Fibroblast of the conjunctiva (primary cell): Measurements from ENCODE around the gene DIPK1A.

Experiments
- DNase-seq: peaks from one replicate; pipeline ENCODE4 v3.0.0-alpha.2; 2010; ENCODE audit warnings: low read depth

Gene DIPK1A

GRCh38 chr1:92877792-92878191 lies 83.5 kb downstream of the DIPK1A start:
- peak; percentile 1 for DNase-seq

- no peak for DNase-seq
These were observed 84.1 kb downstream of the DIPK1A start for GRCh38 chr1:92877081-92877711.

GRCh38 chr1:92876351-92876750 lies 84.9 kb downstream of the DIPK1A start:
- no peak for DNase-seq

- no peak for DNase-seq
These were observed 86.3 kb downstream of the DIPK1A start for GRCh38 chr1:92874987-92875386.

GRCh38 chr1:92872719-92873118 lies 88.5 kb downstream of the DIPK1A start:
- no peak for DNase-seq

- DNase-seq, result no peak
These were observed 90.7 kb downstream of the DIPK1A start for GRCh38 chr1:92870591-92870990.

GRCh38 chr1:92864131-92864530 lies 97.1 kb downstream of the DIPK1A start:
- no peak for DNase-seq

GRCh38 chr1:92862605-92863004 lies 98.7 kb downstream of the DIPK1A start:
- DNase-seq, result no peak

GRCh38 chr1:92859400-92860039 lies 101.7 kb downstream of the DIPK1A start:
- DNase-seq, result no peak

GRCh38 chr1:92858564-92859399 lies 102.5 kb downstream of the DIPK1A start:
- peak; percentile 73 for DNase-seq

- no peak for DNase-seq
These were observed 103.4 kb downstream of the DIPK1A start for GRCh38 chr1:92857817-92858216.

- no peak for DNase-seq
These were observed 106.0 kb downstream of the DIPK1A start for GRCh38 chr1:92855236-92855635.

- DNase-seq, result no peak
These were observed 107.0 kb downstream of the DIPK1A start for GRCh38 chr1:92854101-92854785.

- DNase-seq, result no peak
These were observed 108.0 kb downstream of the DIPK1A start for GRCh38 chr1:92853299-92853698.

GRCh38 chr1:92851729-92852128 lies 109.5 kb downstream of the DIPK1A start:
- DNase-seq, result no peak

- DNase-seq, result no peak
These were observed 111.2 kb downstream of the DIPK1A start for GRCh38 chr1:92850019-92850418.

- no peak for DNase-seq
These were observed 113.1 kb downstream of the DIPK1A start for GRCh38 chr1:92848201-92848600.

- DNase-seq, result no peak
These were observed 115.4 kb downstream of the DIPK1A start for GRCh38 chr1:92845908-92846307.

GRCh38 chr1:92844439-92844838 lies 116.8 kb downstream of the DIPK1A start:
- no peak for DNase-seq

GRCh38 chr1:92843429-92844352 lies 117.6 kb downstream of the DIPK1A start:
- DNase-seq, result no peak

GRCh38 chr1:92843046-92843423 lies 118.2 kb downstream of the DIPK1A start:
- no peak for DNase-seq
